SK-N-SH (cell line): ENCODE results near the gene SEH1L. TPM values are rescaled to one million over a fixed set of nuclear protein-coding genes. Genes with fewer than 3 reads are reported as not detected.

ENCODE experiments used
- CTCF ChIA-PET: fragments of 300-600, 350-600 bp; formaldehyde crosslinking; extraction: SDS; loops from one replicate; lab custom pipeline; 2021; lab: Yijun Ruan, JAX
- POLR2A ChIA-PET: fragments of 350-600 bp; sonication (Branson Sonifier 250); formaldehyde crosslinking; extraction: SDS; loops from one replicate; lab custom pipeline; 2020; ENCODE audit warnings: antibody characterized with exemption, inconsistent platforms; lab: Yijun Ruan, JAX
- DNase-seq: peaks from one replicate; pipeline ENCODE4 v3.0.0; 2012
- H2AFZ ChIP-seq: fragments of 200-600 bp; sonication (generic); 2 replicates; pipeline ENCODE4 v1.8.1; 2016; ENCODE audit warnings: antibody characterized with exemption, mild to moderate bottlenecking, low read depth
- H3F3A ChIP-seq: fragments of 200-600 bp; sonication (generic); replicated peaks from 2 replicates; pipeline ENCODE3; 2016; ENCODE audit warnings: antibody characterized with exemption, mild to moderate bottlenecking; ENCODE audit not compliant: insufficient read depth
- H3K27ac ChIP-seq, 2 experiments: fragments of 200-500 bp in 1 of 2; fragments of 200-600 bp in 1 of 2; sonication (Bioruptor generic) in 1 of 2; sonication (generic), shearing (Covaris generic) in 1 of 2; 2 replicates each; pipeline versions ENCODE4 v1.5.1 to v1.6.1; 2014 to 2016; ENCODE audit warnings: low read depth in 2 of 2, inconsistent platforms in 1 of 2, low read length in 1 of 2, mild to moderate bottlenecking in 1 of 2, mixed read lengths in 1 of 2
- H3K27me3 ChIP-seq: fragments of 200-600 bp; sonication (generic), shearing (Covaris generic); 2 replicates; pipeline ENCODE4 v1.6.1; 2016; ENCODE audit warnings: mixed run types; ENCODE audit not compliant: insufficient read depth
- H3K36me3 ChIP-seq, 2 experiments: fragments of 200-500 bp in 1 of 2; fragments of 200-600 bp in 1 of 2; sonication (Bioruptor generic) in 1 of 2; sonication (generic) in 1 of 2; replicated peaks in 1 of 2; 2 replicates each; pipeline versions ENCODE3 to v1.5.1; 2014 to 2016; ENCODE audit warnings: low read length in 1 of 2, mild to moderate bottlenecking in 1 of 2; ENCODE audit not compliant: insufficient read depth in 2 of 2, control insufficient read depth in 1 of 2
- H3K4me1 ChIP-seq, 2 experiments: fragments of 200-500 bp in 1 of 2; fragments of 200-600 bp in 1 of 2; sonication (Bioruptor generic) in 1 of 2; sonication (generic), shearing (Covaris generic) in 1 of 2; 2 replicates each; pipeline versions ENCODE4 v1.5.1 to v1.6.1; 2014 to 2016; ENCODE audit warnings: low read depth in 1 of 2, low read length in 1 of 2, mixed run types in 1 of 2; ENCODE audit not compliant: insufficient read depth in 2 of 2, control insufficient read depth in 1 of 2
- H3K4me2 ChIP-seq: fragments of 200-600 bp; sonication (generic), shearing (Covaris generic); 2 replicates; pipeline ENCODE4 v1.6.1; 2017; ENCODE audit warnings: mixed run types
- H3K4me3 ChIP-seq, 2 experiments: fragments of 200-500 bp in 1 of 2; fragments of 200-600 bp in 1 of 2; sonication (Bioruptor generic) in 1 of 2; sonication (generic), shearing (Covaris generic) in 1 of 2; 2 replicates each; pipeline versions ENCODE4 v1.5.1 to v1.8.1; 2014 to 2016; ENCODE audit warnings: low read depth in 2 of 2, inconsistent platforms in 1 of 2, low read length in 1 of 2, mild to moderate bottlenecking in 1 of 2, mixed read lengths in 1 of 2, moderate library complexity in 1 of 2
- H3K79me2 ChIP-seq: fragments of 200-600 bp; sonication (generic); 2 replicates; pipeline ENCODE4 v1.8.1; 2017; ENCODE audit warnings: mild to moderate bottlenecking; ENCODE audit not compliant: insufficient read depth
- H3K9ac ChIP-seq: fragments of 200-600 bp; sonication (generic); 2 replicates; pipeline ENCODE4 v1.6.1; 2017; ENCODE audit warnings: mixed run types
- H3K9me2 ChIP-seq: fragments of 200-600 bp; sonication (generic); 2 replicates; pipeline ENCODE4 v1.6.1; 2017; ENCODE audit warnings: mixed run types
- H3K9me3 ChIP-seq: fragments of 200-600 bp; sonication (generic); 2 replicates; pipeline ENCODE4 v1.6.1; 2017; ENCODE audit warnings: mixed run types, mild to moderate bottlenecking, moderate library complexity
- H4K20me1 ChIP-seq: fragments of 200-600 bp; sonication (generic); 2 replicates; pipeline ENCODE4 v1.6.1; 2017; ENCODE audit warnings: mild to moderate bottlenecking, mixed run types; ENCODE audit not compliant: insufficient read depth
- CHD2 ChIP-seq: fragments of 150-350 bp; IDR thresholded peaks from 2 replicates; pipeline ENCODE4 v1.6.1; 2018; ENCODE audit warnings: low read length; ENCODE audit not compliant: partially characterized antibody
- CTCF ChIP-seq: fragments of 200-600 bp; sonication (generic); IDR thresholded peaks from 2 replicates; pipeline ENCODE4 v1.6.1; 2017; ENCODE audit warnings: antibody characterized with exemption, mild to moderate bottlenecking, moderate library complexity
- EZH2phosphoT487 ChIP-seq: fragments of 200-600 bp; sonication (generic); IDR thresholded peaks from 2 replicates; pipeline ENCODE4 v1.6.1; 2017; ENCODE audit warnings: low read depth, mixed run types, mild to moderate bottlenecking, antibody characterized with exemption, moderate library complexity, borderline replicate concordance
- FOSL2 ChIP-seq: IDR thresholded peaks from 2 replicates; pipeline ENCODE4 v1.4.0; 2012; ENCODE audit warnings: low read depth, mild to moderate bottlenecking, moderate library complexity, borderline replicate concordance
- FOXJ3 ChIP-seq: sonication (generic); formaldehyde crosslinking; IDR thresholded peaks from 2 replicates; pipeline ENCODE4 v1.5.1; 2020; ENCODE audit warnings: mild to moderate bottlenecking, missing genetic modification reagents
- GABPA ChIP-seq: IDR thresholded peaks from 2 replicates; pipeline ENCODE4 v1.4.0; 2012; ENCODE audit warnings: low read depth, mild to moderate bottlenecking
- GATA2 ChIP-seq: sonication (generic); formaldehyde crosslinking; IDR thresholded peaks from 2 replicates; pipeline ENCODE4 v1.5.0; 2020; ENCODE audit warnings: mild to moderate bottlenecking, missing genetic modification reagents
- JUND ChIP-seq: IDR thresholded peaks from 2 replicates; pipeline ENCODE4 v1.4.0; 2012
- MAX ChIP-seq: IDR thresholded peaks from 2 replicates; pipeline ENCODE4 v1.4.0; 2012; ENCODE audit warnings: low read depth
- MEF2A ChIP-seq: IDR thresholded peaks from 2 replicates; pipeline ENCODE4 v1.4.0; 2012; ENCODE audit warnings: low read depth, borderline replicate concordance
- MXI1 ChIP-seq: IDR thresholded peaks from 2 replicates; pipeline ENCODE4 v1.6.1; 2012; ENCODE audit warnings: mild to moderate bottlenecking, low read depth, low read length, improper control_type of control experiment
- NRF1 ChIP-seq: IDR thresholded peaks from 2 replicates; pipeline ENCODE4 v1.6.1; 2012; ENCODE audit warnings: low read depth, mild to moderate bottlenecking, low read length
- RAD21 ChIP-seq: IDR thresholded peaks from 2 replicates; pipeline ENCODE4 v1.6.1; 2012; ENCODE audit warnings: mild to moderate bottlenecking, low read length
- RFX5 ChIP-seq: IDR thresholded peaks from 2 replicates; pipeline ENCODE4 v1.6.1; 2012; ENCODE audit warnings: mild to moderate bottlenecking, improper control_type of control experiment, low read length
- RXRA ChIP-seq: IDR thresholded peaks from 2 replicates; pipeline ENCODE4 v1.4.0; 2012; ENCODE audit warnings: low read depth, mild to moderate bottlenecking, borderline replicate concordance
- SIN3A ChIP-seq: IDR thresholded peaks from 2 replicates; pipeline ENCODE4 v1.6.1; 2012; ENCODE audit warnings: low read depth, mild to moderate bottlenecking, low read length, moderate library complexity, borderline replicate concordance
- TCF12 ChIP-seq: IDR thresholded peaks from 2 replicates; pipeline ENCODE4 v1.4.0; 2012
- YY1 ChIP-seq: IDR thresholded peaks from 2 replicates; pipeline ENCODE4 v1.4.0; 2012; ENCODE audit warnings: low read depth, mild to moderate bottlenecking
- WGBS: methylation state at CpG from one replicate; pipeline ENCODE4 v1.1.6; 2017; ENCODE audit warnings: low lambda C conversion rate; 5-methylcytosine and 5-hydroxymethylcytosine counted together
- polyA plus RNA-seq, 3 experiments: library from polyadenylated mRNA; depleted of rRNA; stranded (reverse); fragments of >200 nt; gene quantifications; 2 replicates each; pipeline ENCODE4 v1.2.3, GENCODE V29; 2012
- TF ChIP-seq, protein P1 (sequence below): IDR thresholded peaks from 2 replicates; pipeline ENCODE4; 2012
- TF ChIP-seq, protein P2 (sequence below): fragments of 150-350 bp; IDR thresholded peaks from 2 replicates; pipeline ENCODE4 v1.6.1; 2017; ENCODE audit warnings: antibody characterized with exemption, low read length, low read depth, borderline replicate concordance
- TF ChIP-seq, protein P3 (sequence below): IDR thresholded peaks from 2 replicates; pipeline ENCODE4 v1.6.1; 2012; ENCODE audit warnings: mild to moderate bottlenecking, low read depth, low read length, moderate library complexity

The SEH1L gene
- polyA plus RNA-seq, 1 of the 3 experiments (the other 2 are of a cell fraction), result 29.8 TPM

- POLR2A ChIA-PET, result interaction anchor here (1.1 to 1.4 kb wide), 2 partner anchors 20 to 22 kb away, joined by 3 read pairs; partner anchors contain the start of genes CEP192 and SEH1L
- no peaks in the 10 kb centered on the region for H4K20me1 ChIP-seq
- TF ChIP-seq, protein P1, sequence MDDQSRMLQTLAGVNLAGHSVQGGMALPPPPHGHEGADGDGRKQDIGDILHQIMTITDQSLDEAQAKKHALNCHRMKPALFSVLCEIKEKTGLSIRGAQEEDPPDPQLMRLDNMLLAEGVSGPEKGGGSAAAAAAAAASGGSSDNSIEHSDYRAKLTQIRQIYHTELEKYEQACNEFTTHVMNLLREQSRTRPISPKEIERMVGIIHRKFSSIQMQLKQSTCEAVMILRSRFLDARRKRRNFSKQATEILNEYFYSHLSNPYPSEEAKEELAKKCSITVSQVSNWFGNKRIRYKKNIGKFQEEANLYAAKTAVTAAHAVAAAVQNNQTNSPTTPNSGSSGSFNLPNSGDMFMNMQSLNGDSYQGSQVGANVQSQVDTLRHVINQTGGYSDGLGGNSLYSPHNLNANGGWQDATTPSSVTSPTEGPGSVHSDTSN, result no peak
- TF ChIP-seq SIN3A (no peak), FOSL2 (no peak), RAD21 (no peak), NRF1 (no peak), RXRA (no peak), GATA2 (CRISPR knock-in tag) (no peak), MXI1 (no peak), CHD2 (no peak), TCF12 (no peak), EZH2phosphoT487 (no peak), GABPA (no peak), MEF2A (no peak), MAX (no peak), YY1 (no peak)
- TF ChIP-seq, protein P2, sequence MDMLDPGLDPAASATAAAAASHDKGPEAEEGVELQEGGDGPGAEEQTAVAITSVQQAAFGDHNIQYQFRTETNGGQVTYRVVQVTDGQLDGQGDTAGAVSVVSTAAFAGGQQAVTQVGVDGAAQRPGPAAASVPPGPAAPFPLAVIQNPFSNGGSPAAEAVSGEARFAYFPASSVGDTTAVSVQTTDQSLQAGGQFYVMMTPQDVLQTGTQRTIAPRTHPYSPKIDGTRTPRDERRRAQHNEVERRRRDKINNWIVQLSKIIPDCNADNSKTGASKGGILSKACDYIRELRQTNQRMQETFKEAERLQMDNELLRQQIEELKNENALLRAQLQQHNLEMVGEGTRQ, result no peak
- TF ChIP-seq, all 33 proteins: peak for 0
- Histone ChIP-seq H2AFZ (no peak overlapping the region), H3K27ac (no peak overlapping the region), H3K9me2 (no peaks in the 10 kb centered on the region), H3K9me3 (no peaks in the 10 kb centered on the region), H3K4me2 (no peak overlapping the region), H3K4me3 (no peak overlapping the region), H3K9ac (no peak overlapping the region), H3K79me2 (peaks cover 4% of the 10 kb centered on the region; the same call in 1 of the 2 replicates), H3K36me3 (peaks cover 19 to 37% of the 10 kb centered on the region in 2 experiments), H3K27me3 (no peaks in the 10 kb centered on the region), H3K4me1 (no peaks in the 10 kb centered on the region), H3F3A (peaks cover 5% of the 10 kb centered on the region)
- CTCF ChIA-PET, result no interaction called here
- no peak for DNase-seq
- 90% methylated on average over 6 of the region's 6 CpGs for WGBS
Measured at GRCh38 chr18:12968619-12969018, 20.8 kb downstream of the SEH1L start.

DNA sequence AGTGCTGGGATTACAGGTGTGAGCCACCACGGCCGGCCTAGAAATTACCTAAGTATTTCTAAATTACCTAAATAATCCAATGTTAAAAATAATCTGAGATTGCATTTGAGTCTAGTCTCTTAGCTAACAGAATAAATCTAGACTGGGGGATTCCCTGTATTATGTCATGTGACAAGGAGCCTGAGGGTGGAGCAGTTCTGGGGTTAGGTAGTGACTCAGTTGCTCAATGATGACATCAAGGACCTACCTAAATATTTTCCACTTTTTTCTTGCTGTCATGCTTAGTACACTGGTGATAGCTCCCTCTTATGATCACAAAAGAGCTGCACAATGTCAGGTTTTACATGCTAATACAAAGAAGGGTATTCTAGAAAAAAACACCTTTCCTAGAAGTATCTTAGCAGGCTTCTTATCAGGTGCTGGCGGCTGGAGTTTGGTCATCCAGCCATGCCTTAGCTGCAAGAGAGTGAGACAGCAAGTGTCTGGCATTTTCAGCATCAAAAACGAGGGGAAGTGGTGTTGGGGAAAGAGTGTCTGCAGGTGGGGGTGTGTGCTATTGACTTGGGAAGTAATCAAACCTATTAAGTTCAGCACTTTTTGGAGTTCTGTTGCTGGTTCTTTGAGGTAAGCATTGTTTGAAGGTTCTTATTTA, 25.9 kb downstream of the SEH1L start:
- H3K36me3 ChIP-seq, result peaks cover 20 to 50% of the 10 kb centered on the region in 2 experiments
- no peaks in the 10 kb centered on the region for H3K9me2 ChIP-seq
- ChIA-PET POLR2A (no interaction called here), CTCF (interaction anchor here (1.0 to 2.2 kb wide), 3 partner anchors 9 to 40 kb away, joined by 3 to 6 read pairs (median 4); no protein-coding TSS in a partner anchor)
- H3K9ac ChIP-seq, result no peak overlapping the region
- H3K27me3 ChIP-seq, result no peaks in the 10 kb centered on the region
- DNase-seq, result no peak
- H3K79me2 ChIP-seq, result peaks cover 2% of the 10 kb centered on the region; the same call in 1 of the 2 replicates
- no peaks in the 10 kb centered on the region for H3K9me3 ChIP-seq
- H3K4me2 ChIP-seq, result no peak overlapping the region
- H4K20me1 ChIP-seq, result no peaks in the 10 kb centered on the region
- H3K27ac ChIP-seq, result no peak overlapping the region
- H3K4me1 ChIP-seq, result no peaks in the 10 kb centered on the region
- no peak overlapping the region for H2AFZ ChIP-seq
- 69% methylated on average over 4 of the region's 4 CpGs for WGBS
- H3K4me3 ChIP-seq, result no peak overlapping the region
- H3F3A ChIP-seq, result no peaks in the 10 kb centered on the region
- TF ChIP-seq JUND, result no peak
- no peak for TF ChIP-seq CTCF
- TF ChIP-seq EZH2phosphoT487, result no peak
- TF ChIP-seq YY1, result no peak
- no peak for TF ChIP-seq FOXJ3 (CRISPR knock-in tag)
- no peak for TF ChIP-seq RFX5
- TF ChIP-seq SIN3A, result no peak
- TF ChIP-seq CHD2, result no peak
- TF ChIP-seq, protein P3, sequence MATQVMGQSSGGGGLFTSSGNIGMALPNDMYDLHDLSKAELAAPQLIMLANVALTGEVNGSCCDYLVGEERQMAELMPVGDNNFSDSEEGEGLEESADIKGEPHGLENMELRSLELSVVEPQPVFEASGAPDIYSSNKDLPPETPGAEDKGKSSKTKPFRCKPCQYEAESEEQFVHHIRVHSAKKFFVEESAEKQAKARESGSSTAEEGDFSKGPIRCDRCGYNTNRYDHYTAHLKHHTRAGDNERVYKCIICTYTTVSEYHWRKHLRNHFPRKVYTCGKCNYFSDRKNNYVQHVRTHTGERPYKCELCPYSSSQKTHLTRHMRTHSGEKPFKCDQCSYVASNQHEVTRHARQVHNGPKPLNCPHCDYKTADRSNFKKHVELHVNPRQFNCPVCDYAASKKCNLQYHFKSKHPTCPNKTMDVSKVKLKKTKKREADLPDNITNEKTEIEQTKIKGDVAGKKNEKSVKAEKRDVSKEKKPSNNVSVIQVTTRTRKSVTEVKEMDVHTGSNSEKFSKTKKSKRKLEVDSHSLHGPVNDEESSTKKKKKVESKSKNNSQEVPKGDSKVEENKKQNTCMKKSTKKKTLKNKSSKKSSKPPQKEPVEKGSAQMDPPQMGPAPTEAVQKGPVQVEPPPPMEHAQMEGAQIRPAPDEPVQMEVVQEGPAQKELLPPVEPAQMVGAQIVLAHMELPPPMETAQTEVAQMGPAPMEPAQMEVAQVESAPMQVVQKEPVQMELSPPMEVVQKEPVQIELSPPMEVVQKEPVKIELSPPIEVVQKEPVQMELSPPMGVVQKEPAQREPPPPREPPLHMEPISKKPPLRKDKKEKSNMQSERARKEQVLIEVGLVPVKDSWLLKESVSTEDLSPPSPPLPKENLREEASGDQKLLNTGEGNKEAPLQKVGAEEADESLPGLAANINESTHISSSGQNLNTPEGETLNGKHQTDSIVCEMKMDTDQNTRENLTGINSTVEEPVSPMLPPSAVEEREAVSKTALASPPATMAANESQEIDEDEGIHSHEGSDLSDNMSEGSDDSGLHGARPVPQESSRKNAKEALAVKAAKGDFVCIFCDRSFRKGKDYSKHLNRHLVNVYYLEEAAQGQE, result no peak
